Esophagus muscularis mucosa (tissue), 4 donors: ENCODE results near the gene MALAT1. TPM values are rescaled to one million over a fixed set of nuclear protein-coding genes. Genes with fewer than 3 reads are reported as not detected.
A peak's percentile ranks its signal among the peaks of the same experiment; 100 is the strongest.
"Not testable (repeated sequence)": the region's sequence is repeated elsewhere in the genome, so short reads cannot be mapped to it uniquely, and the experiment has no call there.

ENCODE experiments used
- DNase-seq: peaks from one replicate; pipeline ENCODE4 v3.0.0-alpha.2; 2017; ENCODE audit errors: extremely low spot score
- H3K27ac ChIP-seq, 4 donors: fragments of 200-600 bp; sonication (generic); replicated peaks in 1 of 4; 1 replicate in 3 of 4; 2 replicates in 1 of 4; pipeline ENCODE4 v1.5.1; 2016 to 2019; ENCODE audit warnings: mild to moderate bottlenecking in 1 of 4
- H3K27me3 ChIP-seq, 4 donors: fragments of 200-600 bp; sonication (generic); one replicate each; pipeline versions ENCODE4 v1.5.1 to v1.6.0; 2016 to 2019
- H3K36me3 ChIP-seq, 4 donors: fragments of 200-600 bp; sonication (generic); one replicate each; pipeline ENCODE4 v1.5.1; 2016 to 2019
- H3K4me1 ChIP-seq, 4 donors: fragments of 200-600 bp; sonication (generic); one replicate each; pipeline ENCODE4 v1.5.1; 2016 to 2019
- H3K4me3 ChIP-seq, 4 donors: fragments of 200-600 bp; sonication (generic); 1 replicate in 2 of 4; 2 replicates in 2 of 4; pipeline ENCODE4 v1.5.1; 2016 to 2019; ENCODE audit warnings: mild to moderate bottlenecking in 4 of 4, moderate library complexity in 1 of 4
- H3K9me3 ChIP-seq, 4 donors: fragments of 200-600 bp; sonication (generic); 1 replicate in 3 of 4; 2 replicates in 1 of 4; pipeline ENCODE4 v1.5.1; 2016 to 2019
- CTCF ChIP-seq, 3 experiments: fragments of 200-600 bp in 2 of 3; fragments of 450-650 bp in 1 of 3; sonication (generic) in 2 of 3; IDR thresholded peaks; one replicate each; pipeline ENCODE4 v1.5.1; 2017 to 2019; ENCODE audit warnings: antibody characterized with exemption in 3 of 3, mild to moderate bottlenecking in 2 of 3, moderate library complexity in 1 of 3
- EP300 ChIP-seq: sonication (generic); formaldehyde crosslinking; IDR thresholded peaks from one replicate; pipeline ENCODE4 v1.6.1; 2017; ENCODE audit warnings: antibody characterized with exemption
- POLR2A ChIP-seq: fragments of 450-650 bp; IDR thresholded peaks from one replicate; pipeline ENCODE4 v1.6.1; 2017; ENCODE audit warnings: antibody characterized with exemption, moderate library complexity, mild to moderate bottlenecking, low read depth
- POLR2AphosphoS5 ChIP-seq, 2 donors: sonication (generic); formaldehyde crosslinking; IDR thresholded peaks; one replicate each; pipeline ENCODE4 v1.6.1; 2017; ENCODE audit warnings: antibody characterized with exemption in 2 of 2
- WGBS: methylation state at CpG from one replicate; pipeline ENCODE4 v1.1.5; 2018; 5-methylcytosine and 5-hydroxymethylcytosine counted together
- intact Hi-C: fragments of 100-400 bp; cut with DNase I; formaldehyde crosslinking; loops from one replicate; pipeline ENCODE4 v1.15.1; 2023
- total RNA-seq, 4 donors: library from RNA; depleted of rRNA; stranded (reverse); fragments of >200 nt; gene quantifications; one replicate each; pipeline versions ENCODE4 v1.1.0 to v1.2.1, GENCODE V29; 2016

MALAT1 gene
- over 10,000 TPM in 1 of 4 donors, 1,000 to 10,000 TPM in 3; 2,724 to 15,405 (median 5,373) TPM for total RNA-seq

DNA sequence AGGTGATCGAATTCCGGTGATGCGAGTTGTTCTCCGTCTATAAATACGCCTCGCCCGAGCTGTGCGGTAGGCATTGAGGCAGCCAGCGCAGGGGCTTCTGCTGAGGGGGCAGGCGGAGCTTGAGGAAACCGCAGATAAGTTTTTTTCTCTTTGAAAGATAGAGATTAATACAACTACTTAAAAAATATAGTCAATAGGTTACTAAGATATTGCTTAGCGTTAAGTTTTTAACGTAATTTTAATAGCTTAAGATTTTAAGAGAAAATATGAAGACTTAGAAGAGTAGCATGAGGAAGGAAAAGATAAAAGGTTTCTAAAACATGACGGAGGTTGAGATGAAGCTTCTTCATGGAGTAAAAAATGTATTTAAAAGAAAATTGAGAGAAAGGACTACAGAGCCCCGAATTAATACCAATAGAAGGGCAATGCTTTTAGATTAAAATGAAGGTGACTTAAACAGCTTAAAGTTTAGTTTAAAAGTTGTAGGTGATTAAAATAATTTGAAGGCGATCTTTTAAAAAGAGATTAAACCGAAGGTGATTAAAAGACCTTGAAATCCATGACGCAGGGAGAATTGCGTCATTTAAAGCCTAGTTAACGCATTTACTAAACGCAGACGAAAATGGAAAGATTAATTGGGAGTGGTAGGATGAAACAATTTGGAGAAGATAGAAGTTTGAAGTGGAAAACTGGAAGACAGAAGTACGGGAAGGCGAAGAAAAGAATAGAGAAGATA is at the start of gene MALAT1:
TSS of gene MALAT1 (plus strand) at position 69 of the 736 bp plus-strand sequence.
- Histone ChIP-seq H3K4me1 (peaks cover 27 to 37% (median 31%) of the 10 kb centered on the region in 4 donors), H3K36me3 (peaks cover 16 to 40% (median 32%) of the 10 kb centered on the region in 4 donors), H3K4me3 (peak within 1 kb of the TSS; percentile 72 to 82 (median 76)), H3K9me3 (no peaks in the 10 kb centered on the region), H3K27ac (peak within 1 kb of the TSS; percentile 95 to 99 (median 98)), H3K27me3 (no peaks in the 10 kb centered on the region)
- intact Hi-C loops, result loop anchor here (2.0 kb wide), 1 partner anchor 76 kb away; the partner anchor contains the start of gene NEAT1
- TF ChIP-seq POLR2AphosphoS5 (IDR thresholded peaks at IDR 0.05) (peak in 1 of 2 donors; percentile 100), POLR2A (peak; percentile 100), CTCF (IDR thresholded peaks at IDR 0.05) (no peak)
- under 1% methylated on average over 24 of the region's 24 CpGs for WGBS
- peak; percentile 99 for DNase-seq

- WGBS, result no CpG with 5 or more reads among the region's 30 CpGs
- DNase-seq, result not testable (repeated sequence)
These were observed 47.5 kb upstream of the MALAT1 start for GRCh38 chr11:65451301-65451700.

DNA sequence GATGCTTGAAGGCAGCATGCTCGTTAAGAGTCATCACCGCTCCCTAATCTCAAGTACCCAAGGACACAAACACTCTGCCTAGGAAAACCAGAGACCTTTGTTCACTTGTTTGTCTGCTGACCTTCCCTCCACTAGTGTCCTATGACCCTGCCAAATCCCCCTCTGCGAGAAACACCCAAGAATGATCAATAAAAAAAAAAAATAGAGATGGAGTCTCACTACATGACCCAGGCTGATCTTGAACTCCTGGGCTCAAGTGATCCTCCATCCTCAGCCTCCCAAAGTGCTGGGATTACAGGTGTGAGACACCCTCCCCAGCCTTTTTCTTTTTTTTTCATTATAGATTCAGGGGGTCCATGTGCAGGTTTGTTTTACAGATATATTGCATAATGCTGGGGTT is 46.6 kb upstream of the MALAT1 start:
- H3K4me3 ChIP-seq, H3K27me3 ChIP-seq, intact Hi-C loops, H3K9me3 ChIP-seq, DNase-seq, H3K36me3 ChIP-seq: not testable (repeated sequence)
- peaks cover 25 to 36% (median 31%) of the 10 kb centered on the region in 4 donors for H3K4me1 ChIP-seq
- 86% methylated on average over 1 of the region's 3 CpGs for WGBS
- peak overlapping the region; percentile 76 to 92 (median 88) for H3K27ac ChIP-seq

More at GRCh38 chr11:65451301-65451700, 47.5 kb upstream of the MALAT1 start:
- H3K27me3 ChIP-seq, H3K36me3 ChIP-seq, intact Hi-C loops, H3K27ac ChIP-seq, H3K4me3 ChIP-seq, H3K9me3 ChIP-seq: not testable (repeated sequence)
- peaks cover 25 to 36% (median 30%) of the 10 kb centered on the region in 4 donors for H3K4me1 ChIP-seq

- Histone ChIP-seq H3K27me3 (no peaks in the 10 kb centered on the region), H3K4me1 (peaks cover 25 to 36% (median 31%) of the 10 kb centered on the region in 4 donors), H3K4me3 (no peak overlapping the region), H3K27ac (peak overlapping the region; percentile 76 to 92 (median 88)), H3K36me3 (no peaks in the 10 kb centered on the region), H3K9me3 (no peaks in the 10 kb centered on the region)
- no peak for DNase-seq
- 50% methylated on average over 8 of the region's 8 CpGs for WGBS
- TF ChIP-seq POLR2A (no peak), POLR2AphosphoS5 (IDR thresholded peaks at IDR 0.05) (peak; percentile 43 to 61)
- intact Hi-C loops, result no loop called here
These were observed 45.9 kb upstream of the MALAT1 start for GRCh38 chr11:65452806-65453490.

DNA sequence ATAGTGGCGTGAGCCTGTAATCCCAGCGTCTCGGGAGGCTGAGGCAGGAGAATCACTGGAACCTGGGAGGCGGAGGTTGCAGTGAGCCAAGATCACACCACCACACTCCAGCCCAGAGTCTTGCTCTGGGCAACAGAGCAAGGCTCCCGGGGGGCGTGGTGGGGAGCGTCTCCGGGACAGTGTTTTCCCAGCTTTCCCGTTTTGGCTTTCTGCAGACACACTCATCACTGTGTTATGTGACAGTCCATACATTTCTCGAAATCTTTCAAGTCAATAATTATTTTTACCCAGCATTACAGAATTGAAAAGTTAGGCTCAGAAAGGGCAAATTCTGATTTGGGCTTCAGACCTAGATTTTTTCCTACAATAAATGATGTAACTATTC is 44.5 kb upstream of the MALAT1 start:
- H3K27me3 ChIP-seq, result no peaks in the 10 kb centered on the region
- intact Hi-C loops, result no loop called here
- peaks cover 25 to 36% (median 31%) of the 10 kb centered on the region in 4 donors for H3K4me1 ChIP-seq
- no peaks in the 10 kb centered on the region for H3K9me3 ChIP-seq
- WGBS, result 68% methylated on average over 9 of the region's 10 CpGs
- H3K27ac ChIP-seq, result peak overlapping the region; percentile 76 to 92 (median 88)
- H3K36me3 ChIP-seq, result no peaks in the 10 kb centered on the region
- TF ChIP-seq POLR2AphosphoS5 (IDR thresholded peaks at IDR 0.05) (no peak), EP300 (no peak), CTCF (IDR thresholded peaks at IDR 0.05) (no peak), POLR2A (no peak)
- DNase-seq, result no peak
- H3K4me3 ChIP-seq, result peak overlapping the region; percentile 49 to 62 (median 58)
